ENCODE data around the gene MYO3B.
"Not testable (repeated sequence)": the region's sequence is repeated elsewhere in the genome, so short reads cannot be mapped to it uniquely, and the experiment has no call there.

Gene MYO3B

DNA sequence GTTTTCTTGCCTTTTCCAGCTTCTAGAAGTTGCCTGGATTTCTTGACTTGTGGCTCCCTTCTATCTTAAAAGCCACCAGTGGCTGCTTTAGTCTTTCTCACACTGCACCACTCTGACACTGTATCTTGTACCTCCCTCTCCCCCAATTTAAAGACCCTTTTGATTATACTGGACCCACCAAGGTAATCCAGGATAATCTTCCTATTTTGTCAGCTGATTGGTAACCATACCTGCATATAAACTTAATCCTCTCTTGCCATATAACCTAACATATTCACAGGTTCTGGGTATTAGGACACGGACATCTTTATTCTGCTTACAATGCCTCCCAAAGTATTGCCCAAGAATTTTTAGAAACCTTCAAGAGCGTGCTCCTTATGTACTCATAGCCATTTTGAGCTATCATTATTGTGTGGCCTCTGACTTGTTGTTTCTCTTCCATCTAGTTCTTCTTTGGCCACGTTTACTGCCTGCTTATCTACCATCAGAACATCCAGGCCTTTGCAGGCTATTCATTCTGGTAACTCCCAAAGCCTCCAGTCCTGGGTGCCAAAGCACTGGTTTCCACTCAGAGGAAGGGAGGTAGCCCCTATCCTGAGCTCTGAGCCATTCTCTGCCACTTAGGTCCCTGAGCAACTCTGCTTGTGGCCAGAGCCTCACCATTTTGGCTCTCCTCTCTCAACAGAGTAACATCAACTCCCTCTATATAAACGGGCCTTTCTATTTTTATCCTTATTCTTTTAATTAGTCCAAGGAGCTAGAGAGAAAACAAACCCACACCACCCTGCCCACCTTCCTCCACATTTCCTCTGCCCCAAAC lies 70.8 kb downstream of the MYO3B start:
- no peaks in the 10 kb centered on the region for H3K9me3 Mint-ChIP-seq (ENCODE audit: low read depth)
- peaks cover 12% of the 10 kb centered on the region for H3K27me3 Mint-ChIP-seq
- H3K4me3 Mint-ChIP-seq = no peak overlapping the region
- no peak overlapping the region for H3K27ac Mint-ChIP-seq
- no peaks in the 10 kb centered on the region for H3K36me3 Mint-ChIP-seq
- no peaks in the 10 kb centered on the region for H3K4me1 Mint-ChIP-seq (ENCODE audit: low read depth)

GRCh38 chr2:170249761-170250160 lies 71.8 kb downstream of the MYO3B start:
- Mint-ChIP-seq H3K27ac (no peak overlapping the region), H3K9me3 (ENCODE audit: low read depth) (no peaks in the 10 kb centered on the region), H3K27me3 (peaks cover 13% of the 10 kb centered on the region), H3K36me3 (no peaks in the 10 kb centered on the region), H3K4me1 (ENCODE audit: low read depth) (no peaks in the 10 kb centered on the region), H3K4me3 (no peak overlapping the region)

GRCh38 chr2:170250584-170250983 lies 72.6 kb downstream of the MYO3B start:
- no peaks in the 10 kb centered on the region for H3K9me3 Mint-ChIP-seq (ENCODE audit: low read depth)

GRCh38 chr2:170252414-170252813 lies 74.5 kb downstream of the MYO3B start:
- H3K4me3 Mint-ChIP-seq = no peak overlapping the region
- no peaks in the 10 kb centered on the region for H3K4me1 Mint-ChIP-seq (ENCODE audit: low read depth)
- H3K27ac Mint-ChIP-seq = no peak overlapping the region
- peaks cover 23% of the 10 kb centered on the region for H3K27me3 Mint-ChIP-seq
- no peaks in the 10 kb centered on the region for H3K9me3 Mint-ChIP-seq (ENCODE audit: low read depth)
- no peaks in the 10 kb centered on the region for H3K36me3 Mint-ChIP-seq

More at GRCh38 chr2:170250584-170250983, 72.6 kb downstream of the MYO3B start:
- no peaks in the 10 kb centered on the region for H3K4me1 Mint-ChIP-seq (ENCODE audit: low read depth)
- no peak overlapping the region for H3K27ac Mint-ChIP-seq
- H3K27me3 Mint-ChIP-seq = peaks cover 17% of the 10 kb centered on the region
- H3K36me3 Mint-ChIP-seq = no peaks in the 10 kb centered on the region
- no peak overlapping the region for H3K4me3 Mint-ChIP-seq

DNA sequence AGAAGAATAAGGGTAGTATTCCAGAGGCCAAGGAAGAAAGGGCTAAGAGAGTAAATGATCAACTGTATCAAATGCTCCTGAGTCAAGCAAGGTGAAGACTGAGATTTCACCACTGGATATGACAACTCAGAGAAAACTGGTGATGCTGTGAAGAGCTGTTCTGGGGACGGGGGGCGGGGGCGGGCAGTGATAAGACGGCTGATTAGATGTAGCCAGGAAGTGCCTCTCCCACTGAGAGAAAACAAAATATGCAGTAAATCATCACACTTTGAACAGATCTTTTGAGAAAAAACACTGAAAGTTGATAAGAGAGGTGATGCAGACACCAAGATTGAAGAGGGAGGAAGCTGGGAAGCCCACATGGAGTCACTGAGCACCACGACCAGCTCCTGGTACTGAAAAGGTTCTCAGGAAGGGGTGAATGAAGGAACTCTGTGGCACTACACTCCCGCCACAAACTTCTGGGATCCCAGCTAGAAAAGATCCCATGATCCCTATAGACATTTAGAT lies 75.8 kb downstream of the MYO3B start:
- Mint-ChIP-seq H3K27me3 (peaks cover 23% of the 10 kb centered on the region), H3K27ac (no peak overlapping the region), H3K4me1 (ENCODE audit: low read depth) (no peaks in the 10 kb centered on the region), H3K9me3 (ENCODE audit: low read depth) (no peaks in the 10 kb centered on the region), H3K36me3 (no peaks in the 10 kb centered on the region), H3K4me3 (no peak overlapping the region)

DNA sequence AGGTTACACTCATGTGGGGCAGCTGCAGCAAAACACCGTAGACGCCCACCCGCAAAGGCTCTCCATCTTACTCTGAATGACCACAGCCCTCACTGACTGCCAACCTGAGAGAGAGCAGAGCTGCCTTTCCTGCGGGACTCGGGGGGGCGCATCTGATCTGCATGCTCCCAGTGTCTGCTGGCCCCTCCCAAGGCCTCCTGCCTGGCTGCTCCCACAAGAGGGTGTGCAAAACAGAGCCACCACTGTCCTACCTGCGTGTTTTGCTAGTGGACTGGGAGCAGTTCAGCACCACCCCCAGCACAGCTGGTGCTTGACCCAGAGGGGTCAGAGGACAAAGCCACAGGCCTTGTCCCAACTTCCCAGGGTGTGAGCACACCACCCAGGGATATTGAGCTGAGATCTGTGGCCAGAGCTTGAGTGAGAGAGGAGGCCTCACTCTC lies 76.4 kb downstream of the MYO3B start:
- no peaks in the 10 kb centered on the region for H3K36me3 Mint-ChIP-seq
- peaks cover 23% of the 10 kb centered on the region for H3K27me3 Mint-ChIP-seq
- no peaks in the 10 kb centered on the region for H3K4me1 Mint-ChIP-seq (ENCODE audit: low read depth)
- no peaks in the 10 kb centered on the region for H3K9me3 Mint-ChIP-seq (ENCODE audit: low read depth)
- no peak overlapping the region for H3K27ac Mint-ChIP-seq
- no peak overlapping the region for H3K4me3 Mint-ChIP-seq

GRCh38 chr2:170255137-170255536 lies 77.2 kb downstream of the MYO3B start:
- peaks cover 21% of the 10 kb centered on the region for H3K27me3 Mint-ChIP-seq
- H3K36me3 Mint-ChIP-seq = no peaks in the 10 kb centered on the region
- H3K27ac Mint-ChIP-seq = no peak overlapping the region
- no peaks in the 10 kb centered on the region for H3K4me1 Mint-ChIP-seq (ENCODE audit: low read depth)
- no peak overlapping the region for H3K4me3 Mint-ChIP-seq
- H3K9me3 Mint-ChIP-seq (ENCODE audit: low read depth) = peaks cover under 1% of the 10 kb centered on the region

DNA sequence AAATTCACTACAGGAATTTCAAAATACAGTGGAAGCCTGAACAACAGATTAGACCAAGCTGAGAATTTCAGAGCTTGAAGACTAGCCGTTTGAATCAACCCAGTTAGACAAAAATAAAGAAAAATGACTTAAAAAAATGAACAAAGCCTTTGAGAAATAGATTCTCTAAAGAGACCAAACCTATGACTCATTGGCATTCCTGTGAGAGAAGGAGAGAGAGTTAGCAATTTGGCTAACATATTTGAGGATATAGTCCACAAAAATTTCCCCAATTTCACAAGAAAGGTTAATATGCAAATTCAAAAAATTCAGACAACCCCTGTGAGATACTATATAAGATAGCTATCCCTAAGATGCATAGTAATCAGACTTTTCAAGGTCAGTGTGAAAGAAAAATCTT lies 78.0 kb downstream of the MYO3B start:
- no peak overlapping the region for H3K27ac Mint-ChIP-seq
- no peak overlapping the region for H3K4me3 Mint-ChIP-seq
- peaks cover 21% of the 10 kb centered on the region for H3K27me3 Mint-ChIP-seq
- peaks cover 3% of the 10 kb centered on the region for H3K9me3 Mint-ChIP-seq (ENCODE audit: low read depth)
- no peaks in the 10 kb centered on the region for H3K36me3 Mint-ChIP-seq
- H3K4me1 Mint-ChIP-seq (ENCODE audit: low read depth) = no peaks in the 10 kb centered on the region

GRCh38 chr2:170258382-170258781 lies 80.4 kb downstream of the MYO3B start:
- Mint-ChIP-seq H3K27ac (no peak overlapping the region), H3K9me3 (ENCODE audit: low read depth) (peaks cover 20% of the 10 kb centered on the region), H3K27me3 (peaks cover 16% of the 10 kb centered on the region), H3K4me3 (no peak overlapping the region), H3K36me3 (no peaks in the 10 kb centered on the region), H3K4me1 (ENCODE audit: low read depth) (no peaks in the 10 kb centered on the region)

- Mint-ChIP-seq H3K4me1 (ENCODE audit: low read depth) (no peaks in the 10 kb centered on the region), H3K4me3 (no peak overlapping the region), H3K27me3 (peaks cover 12% of the 10 kb centered on the region), H3K9me3 (ENCODE audit: low read depth) (peaks cover 21% of the 10 kb centered on the region), H3K36me3 (no peaks in the 10 kb centered on the region), H3K27ac (no peak overlapping the region)
These were observed 82.2 kb downstream of the MYO3B start for GRCh38 chr2:170260188-170260587.

- Mint-ChIP-seq H3K27ac (no peak overlapping the region), H3K9me3 (ENCODE audit: low read depth) (peaks cover 21% of the 10 kb centered on the region), H3K4me3 (no peak overlapping the region), H3K36me3 (no peaks in the 10 kb centered on the region), H3K4me1 (ENCODE audit: low read depth) (no peaks in the 10 kb centered on the region), H3K27me3 (peaks cover 4% of the 10 kb centered on the region)
These were observed 83.6 kb downstream of the MYO3B start for GRCh38 chr2:170261566-170261965.

GRCh38 chr2:170262343-170262742 lies 84.4 kb downstream of the MYO3B start:
- Mint-ChIP-seq H3K27ac (no peak overlapping the region), H3K4me1 (ENCODE audit: low read depth) (no peaks in the 10 kb centered on the region), H3K4me3 (no peak overlapping the region), H3K36me3 (no peaks in the 10 kb centered on the region), H3K9me3 (ENCODE audit: low read depth) (peaks cover 21% of the 10 kb centered on the region), H3K27me3 (no peaks in the 10 kb centered on the region)

DNA sequence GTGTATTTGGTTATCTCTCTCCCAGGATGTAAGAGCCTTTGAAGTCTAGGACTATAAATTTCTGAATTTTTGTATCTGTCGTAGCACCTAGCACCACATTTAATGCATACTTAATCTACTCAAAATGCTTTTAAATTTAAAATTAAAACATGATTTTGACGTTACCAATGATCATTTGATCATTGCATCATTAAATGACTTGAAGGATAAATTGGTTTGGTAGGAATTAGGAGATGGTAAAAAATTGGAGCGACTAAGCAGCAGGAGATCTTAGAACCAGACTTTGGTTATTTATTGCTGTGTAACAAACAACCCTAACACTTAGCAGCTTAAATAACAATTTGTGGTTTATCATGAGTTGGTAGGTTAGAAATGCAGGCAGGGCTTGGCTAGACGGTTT lies 84.9 kb downstream of the MYO3B start:
- H3K27ac Mint-ChIP-seq = no peak overlapping the region
- no peaks in the 10 kb centered on the region for H3K4me1 Mint-ChIP-seq (ENCODE audit: low read depth)
- H3K4me3 Mint-ChIP-seq = no peak overlapping the region
- peaks cover 21% of the 10 kb centered on the region for H3K9me3 Mint-ChIP-seq (ENCODE audit: low read depth)
- H3K36me3 Mint-ChIP-seq = no peaks in the 10 kb centered on the region
- H3K27me3 Mint-ChIP-seq = no peaks in the 10 kb centered on the region

GRCh38 chr2:170263728-170264521 lies 86.0 kb downstream of the MYO3B start:
- not testable (repeated sequence) for H3K4me3 Mint-ChIP-seq; H3K27ac Mint-ChIP-seq; H3K4me1 Mint-ChIP-seq (ENCODE audit: low read depth); H3K27me3 Mint-ChIP-seq; H3K36me3 Mint-ChIP-seq
- peaks cover 21% of the 10 kb centered on the region for H3K9me3 Mint-ChIP-seq (ENCODE audit: low read depth)

DNA sequence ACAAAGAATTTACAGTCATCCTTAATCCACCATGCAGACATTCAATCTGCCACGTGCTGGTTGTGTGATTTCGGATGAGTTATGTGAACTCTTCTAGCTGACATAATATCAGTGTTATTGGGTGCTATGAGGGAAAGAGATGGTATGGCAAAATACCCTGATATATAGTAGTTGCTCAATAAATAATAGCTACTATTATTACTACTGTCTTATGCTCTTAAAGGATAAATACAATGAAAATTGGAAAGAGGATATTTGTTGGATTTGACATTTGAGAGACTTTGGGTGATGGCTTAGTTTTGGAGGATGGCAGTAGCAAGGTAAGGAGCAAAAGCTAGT lies 86.5 kb downstream of the MYO3B start:
- Mint-ChIP-seq H3K27me3 (no peaks in the 10 kb centered on the region), H3K27ac (no peak overlapping the region), H3K4me1 (ENCODE audit: low read depth) (no peaks in the 10 kb centered on the region), H3K9me3 (ENCODE audit: low read depth) (peaks cover 21% of the 10 kb centered on the region), H3K4me3 (no peak overlapping the region), H3K36me3 (no peaks in the 10 kb centered on the region)
